Inflammatory macrophage (primary cell): ENCODE data around the gene FRY.
A peak's percentile ranks its signal among the peaks of the same experiment; 100 is the strongest.

Experiments used
- DNase-seq, 2 donors: peaks; one replicate each; pipeline ENCODE4 v3.0.0-alpha.2; 2020 to 2022

Gene FRY

GRCh38 chr13:32224916-32225315 is 193.3 kb downstream of the FRY start:
- no peak for DNase-seq

- DNase-seq: no peak
Observed at GRCh38 chr13:32225481-32225931, 193.9 kb downstream of the FRY start.

- DNase-seq: no peak
Observed at GRCh38 chr13:32228330-32229041, 196.9 kb downstream of the FRY start.

- no peak for DNase-seq
Observed at GRCh38 chr13:32229443-32229842, 197.9 kb downstream of the FRY start.

- no peak for DNase-seq
Observed at GRCh38 chr13:32232263-32232662, 200.7 kb downstream of the FRY start.

- DNase-seq: no peak
Observed at GRCh38 chr13:32233062-32233461, 201.5 kb downstream of the FRY start.

- DNase-seq: no peak
Observed at GRCh38 chr13:32234914-32235313, 203.3 kb downstream of the FRY start.

- no peak for DNase-seq
Observed at GRCh38 chr13:32237681-32238080, 206.1 kb downstream of the FRY start.

GRCh38 chr13:32243695-32244094 is 212.1 kb downstream of the FRY start:
- DNase-seq: no peak

- DNase-seq: no peak
Observed at GRCh38 chr13:32245555-32245954, 214.0 kb downstream of the FRY start.

- peak; percentile 70 to 72 for DNase-seq
Observed at GRCh38 chr13:32246468-32246867, 214.9 kb downstream of the FRY start.

GRCh38 chr13:32247887-32248286 is 216.3 kb downstream of the FRY start:
- DNase-seq: no peak

- DNase-seq: no peak
Observed at GRCh38 chr13:32248801-32249200, 217.2 kb downstream of the FRY start.

- no peak for DNase-seq
Observed at GRCh38 chr13:32252812-32253438, 221.4 kb downstream of the FRY start.

GRCh38 chr13:32253911-32254399 is 222.4 kb downstream of the FRY start:
- DNase-seq: no peak

GRCh38 chr13:32254416-32254815 is 222.8 kb downstream of the FRY start:
- DNase-seq: no peak

GRCh38 chr13:32254916-32255723 is 223.5 kb downstream of the FRY start:
- DNase-seq: no peak

GRCh38 chr13:32255724-32256109 is 224.1 kb downstream of the FRY start:
- DNase-seq: no peak

GRCh38 chr13:32256243-32256642 is 224.7 kb downstream of the FRY start:
- no peak for DNase-seq

GRCh38 chr13:32257649-32258048 is 226.1 kb downstream of the FRY start:
- DNase-seq: no peak

GRCh38 chr13:32259116-32259515 is 227.5 kb downstream of the FRY start:
- no peak for DNase-seq

- DNase-seq: no peak
Observed at GRCh38 chr13:32261567-32261966, 230.0 kb downstream of the FRY start.

GRCh38 chr13:32262165-32262564 is 230.6 kb downstream of the FRY start:
- DNase-seq: no peak
